ENCODE measurements around the gene CYP2C19.
"Not testable (repeated sequence)": the region's sequence is repeated elsewhere in the genome, so short reads cannot be mapped to it uniquely, and the experiment has no call there.

The CYP2C19 gene

GRCh38 chr10:94762393-94762792, at the start of gene CYP2C19:
TSS of gene CYP2C19 (plus strand) at chr10:94762681. CDS start at chr10:94762706, 25 bp downstream.
- no peak for DNase-seq

GRCh38 chr10:94725871-94726270, 36.6 kb upstream of the CYP2C19 start:
- DNase-seq, result no peak

GRCh38 chr10:94735197-94735596, 27.3 kb upstream of the CYP2C19 start:
- DNase-seq, result no peak

GRCh38 chr10:94738588-94738987, 23.9 kb upstream of the CYP2C19 start:
- DNase-seq, result no peak

- DNase-seq, result no peak
Observed at GRCh38 chr10:94747137-94747536, 15.3 kb upstream of the CYP2C19 start.

- DNase-seq, result no peak
Observed at GRCh38 chr10:94747838-94748237, 14.6 kb upstream of the CYP2C19 start.

- no peak for DNase-seq
Observed at GRCh38 chr10:94757916-94758315, 4.6 kb upstream of the CYP2C19 start.

GRCh38 chr10:94760586-94761178, 1.8 kb upstream of the CYP2C19 start:
- no peak for DNase-seq

GRCh38 chr10:94775425-94775824, 12.9 kb downstream of the CYP2C19 start:
- not testable (repeated sequence) for DNase-seq

GRCh38 chr10:94777886-94778458, 15.5 kb downstream of the CYP2C19 start:
- DNase-seq, result no peak

GRCh38 chr10:94780844-94781243, 18.4 kb downstream of the CYP2C19 start:
- no peak for DNase-seq

GRCh38 chr10:94784256-94784655, 21.8 kb downstream of the CYP2C19 start:
- no peak for DNase-seq

- no peak for DNase-seq
Observed at GRCh38 chr10:94785211-94785610, 22.7 kb downstream of the CYP2C19 start.

GRCh38 chr10:94800551-94800950, 38.1 kb downstream of the CYP2C19 start:
- DNase-seq, result not testable (repeated sequence)

GRCh38 chr10:94803307-94803706, 40.8 kb downstream of the CYP2C19 start:
- no peak for DNase-seq

- DNase-seq, result not testable (repeated sequence)
Observed at GRCh38 chr10:94830025-94830424, 67.5 kb downstream of the CYP2C19 start.

GRCh38 chr10:94846204-94846603, 83.7 kb downstream of the CYP2C19 start:
- no peak for DNase-seq

GRCh38 chr10:94850766-94851165, 88.3 kb downstream of the CYP2C19 start:
- DNase-seq, result no peak

- no peak for DNase-seq
Observed at GRCh38 chr10:94851263-94851662, 88.8 kb downstream of the CYP2C19 start.

- no peak for DNase-seq
Observed at GRCh38 chr10:94852438-94852837, 90.0 kb downstream of the CYP2C19 start.

GRCh38 chr10:94853065-94853464, 90.6 kb downstream of the CYP2C19 start:
- DNase-seq, result no peak

GRCh38 chr10:94858005-94858404, 95.5 kb downstream of the CYP2C19 start:
- no peak for DNase-seq

GRCh38 chr10:94859086-94859485, 96.6 kb downstream of the CYP2C19 start:
- no peak for DNase-seq

GRCh38 chr10:94878649-94879048, 116.2 kb downstream of the CYP2C19 start:
- DNase-seq, result no peak

- no peak for DNase-seq
Observed at GRCh38 chr10:94879214-94879613, 116.7 kb downstream of the CYP2C19 start.
